GM12801 (cell line): ENCODE results near the gene SUFU.

ENCODE experiments used
- TF ChIP-seq, protein P1 (sequence below): IDR thresholded peaks from one replicate; pipeline ENCODE4 v1.5.1; 2011; ENCODE audit warnings: control low read depth; ENCODE audit not compliant: insufficient read length; ENCODE audit errors: extremely low read depth

SUFU gene

GRCh38 chr10:102626026-102626685 is 122.4 kb downstream of the SUFU start:
- TF ChIP-seq, protein P1, sequence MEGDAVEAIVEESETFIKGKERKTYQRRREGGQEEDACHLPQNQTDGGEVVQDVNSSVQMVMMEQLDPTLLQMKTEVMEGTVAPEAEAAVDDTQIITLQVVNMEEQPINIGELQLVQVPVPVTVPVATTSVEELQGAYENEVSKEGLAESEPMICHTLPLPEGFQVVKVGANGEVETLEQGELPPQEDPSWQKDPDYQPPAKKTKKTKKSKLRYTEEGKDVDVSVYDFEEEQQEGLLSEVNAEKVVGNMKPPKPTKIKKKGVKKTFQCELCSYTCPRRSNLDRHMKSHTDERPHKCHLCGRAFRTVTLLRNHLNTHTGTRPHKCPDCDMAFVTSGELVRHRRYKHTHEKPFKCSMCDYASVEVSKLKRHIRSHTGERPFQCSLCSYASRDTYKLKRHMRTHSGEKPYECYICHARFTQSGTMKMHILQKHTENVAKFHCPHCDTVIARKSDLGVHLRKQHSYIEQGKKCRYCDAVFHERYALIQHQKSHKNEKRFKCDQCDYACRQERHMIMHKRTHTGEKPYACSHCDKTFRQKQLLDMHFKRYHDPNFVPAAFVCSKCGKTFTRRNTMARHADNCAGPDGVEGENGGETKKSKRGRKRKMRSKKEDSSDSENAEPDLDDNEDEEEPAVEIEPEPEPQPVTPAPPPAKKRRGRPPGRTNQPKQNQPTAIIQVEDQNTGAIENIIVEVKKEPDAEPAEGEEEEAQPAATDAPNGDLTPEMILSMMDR, result no peak

DNA sequence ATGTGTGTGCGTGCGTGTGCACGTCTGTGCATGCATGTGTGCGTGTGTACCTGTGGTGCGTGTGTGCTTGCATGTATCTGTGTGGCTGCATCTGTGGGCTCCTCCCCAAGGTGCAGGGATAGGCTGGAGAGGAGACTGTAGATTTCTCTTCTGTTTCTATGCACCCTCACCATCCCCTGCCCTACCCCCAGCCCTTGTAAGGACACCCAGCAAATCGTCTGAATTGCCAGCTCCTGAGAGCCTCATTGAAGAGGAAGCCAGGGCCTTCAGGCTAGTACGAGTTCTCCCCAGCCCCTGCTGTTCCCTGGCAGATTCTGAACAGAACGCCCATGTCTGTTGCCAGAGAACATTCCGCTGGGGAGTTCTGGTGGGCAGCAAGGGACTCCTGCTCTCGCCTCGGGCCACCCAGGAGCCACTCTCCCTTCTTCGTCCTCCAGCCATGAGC is 123.5 kb downstream of the SUFU start:
- TF ChIP-seq, protein P1, result no peak

GRCh38 chr10:102627736-102628293 is 124.0 kb downstream of the SUFU start:
- TF ChIP-seq, protein P1, result no peak

- TF ChIP-seq, protein P1, result no peak
These were observed 124.7 kb downstream of the SUFU start for GRCh38 chr10:102628451-102628911.

- TF ChIP-seq, protein P1, result no peak
These were observed 126.2 kb downstream of the SUFU start for GRCh38 chr10:102629661-102630614.

DNA sequence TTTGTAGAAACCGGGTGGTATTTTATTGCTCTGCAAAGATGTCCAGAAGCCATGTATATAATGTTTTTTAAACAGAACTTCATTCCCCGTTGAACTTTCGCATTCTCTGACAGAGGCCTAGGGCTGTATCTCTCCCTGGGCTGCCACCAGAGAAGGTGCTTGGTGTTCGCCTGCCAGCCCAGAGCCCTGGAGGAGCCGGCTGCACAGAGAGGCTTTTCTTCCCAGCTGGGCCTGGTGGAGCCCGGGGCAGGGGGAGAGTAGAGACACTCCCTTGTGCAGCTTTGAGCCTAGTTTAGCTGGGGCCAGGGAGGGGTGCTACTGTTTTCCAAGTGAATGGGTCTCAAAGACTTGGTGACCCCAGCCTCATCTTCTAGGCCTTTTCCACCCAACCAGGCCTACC is 126.9 kb downstream of the SUFU start:
- TF ChIP-seq, protein P1, result no peak
